GM10248 (cell line): Measurements from ENCODE around the gene ARID2.
A peak's percentile ranks its signal among the peaks of the same experiment; 100 is the strongest.

Experiments used
- CTCF ChIA-PET: fragments of 300-600 bp; sonication (Branson Sonifier 250); formaldehyde crosslinking; extraction: SDS; loops from one replicate; lab custom pipeline; 2021; ENCODE audit warnings: antibody characterized with exemption; lab: Yijun Ruan, JAX
- POLR2A ChIA-PET: fragments of 350-650 bp; sonication (Branson Sonifier 250); formaldehyde crosslinking; extraction: SDS; loops from one replicate; lab custom pipeline; 2020; ENCODE audit warnings: antibody characterized with exemption; lab: Yijun Ruan, JAX
- DNase-seq: peaks from one replicate; pipeline ENCODE4 v3.0.0; 2012; ENCODE audit errors: extremely low spot score
- CTCF ChIP-seq: IDR thresholded peaks from 2 replicates; pipeline ENCODE4 v1.5.1; 2012; ENCODE audit warnings: mild to moderate bottlenecking, low read depth; ENCODE audit errors: extremely low read depth, missing control alignments, control extremely low read depth

The ARID2 gene

GRCh38 chr12:45898094-45898493 lies 168.6 kb downstream of the ARID2 start:
- DNase-seq: no peak
- no peak for TF ChIP-seq CTCF
- POLR2A ChIA-PET: no interaction called here
- CTCF ChIA-PET: no interaction called here

- no peak for TF ChIP-seq CTCF
- CTCF ChIA-PET: interaction anchor here (1.3 to 1.5 kb wide), 2 partner anchors 9 to 24 kb away, joined by 3 read pairs; no protein-coding TSS in a partner anchor
- POLR2A ChIA-PET: no interaction called here
- peak; percentile 25 for DNase-seq
These were observed 178.4 kb downstream of the ARID2 start for GRCh38 chr12:45907955-45908354.

- CTCF ChIA-PET: interaction anchor here (1.2 to 1.3 kb wide), 2 partner anchors 10 to 20 kb away, joined by 3 read pairs; no protein-coding TSS in a partner anchor
- no peak for DNase-seq
- POLR2A ChIA-PET: no interaction called here
- no peak for TF ChIP-seq CTCF
These were observed 179.7 kb downstream of the ARID2 start for GRCh38 chr12:45909041-45909713.

GRCh38 chr12:45912774-45913173 lies 183.3 kb downstream of the ARID2 start:
- TF ChIP-seq CTCF: no peak
- no peak for DNase-seq
- POLR2A ChIA-PET: no interaction called here
- CTCF ChIA-PET: interaction anchor here (1.0 to 1.5 kb wide), 2 partner anchors 12 to 24 kb away, joined by 3 to 4 read pairs; no protein-coding TSS in a partner anchor

- TF ChIP-seq CTCF: no peak
- DNase-seq: no peak
- ChIA-PET POLR2A (no interaction called here), CTCF (interaction anchor here (0.9 to 1.5 kb wide), 5 partner anchors 9 to 43 kb away, joined by 3 to 4 read pairs (median 3); no protein-coding TSS in a partner anchor)
These were observed 184.1 kb downstream of the ARID2 start for GRCh38 chr12:45913631-45914030.

GRCh38 chr12:45914090-45914489 lies 184.6 kb downstream of the ARID2 start:
- CTCF ChIA-PET: interaction anchor here (0.7 to 1.5 kb wide), 6 partner anchors 10 to 43 kb away, joined by 3 to 4 read pairs (median 3); no protein-coding TSS in a partner anchor
- POLR2A ChIA-PET: no interaction called here
- no peak for TF ChIP-seq CTCF
- DNase-seq: peak; percentile 24
